ENCODE data around the gene MTX1.

DNA sequence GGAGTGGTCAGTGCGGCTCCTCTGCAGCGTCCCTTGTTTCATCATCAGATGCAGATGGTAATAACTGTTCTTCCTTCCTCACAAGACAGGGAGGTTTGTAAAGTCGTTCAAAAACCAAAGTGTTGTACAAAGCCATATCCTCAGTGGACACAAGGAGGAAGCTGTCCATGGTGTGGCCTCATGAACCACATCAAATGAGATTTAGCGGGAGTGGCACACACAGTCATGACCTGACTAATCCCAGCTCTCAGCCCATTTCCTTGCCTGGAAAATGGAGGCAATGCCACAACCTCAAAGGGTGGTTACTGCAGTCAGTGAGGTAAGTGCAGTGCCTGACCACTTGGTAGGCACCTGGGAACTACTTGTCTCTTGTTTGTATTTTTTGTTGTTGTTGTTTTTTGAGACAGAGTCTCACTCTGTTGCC lies 33.4 kb downstream of the MTX1 start:
- TF ChIP-seq, protein P1, sequence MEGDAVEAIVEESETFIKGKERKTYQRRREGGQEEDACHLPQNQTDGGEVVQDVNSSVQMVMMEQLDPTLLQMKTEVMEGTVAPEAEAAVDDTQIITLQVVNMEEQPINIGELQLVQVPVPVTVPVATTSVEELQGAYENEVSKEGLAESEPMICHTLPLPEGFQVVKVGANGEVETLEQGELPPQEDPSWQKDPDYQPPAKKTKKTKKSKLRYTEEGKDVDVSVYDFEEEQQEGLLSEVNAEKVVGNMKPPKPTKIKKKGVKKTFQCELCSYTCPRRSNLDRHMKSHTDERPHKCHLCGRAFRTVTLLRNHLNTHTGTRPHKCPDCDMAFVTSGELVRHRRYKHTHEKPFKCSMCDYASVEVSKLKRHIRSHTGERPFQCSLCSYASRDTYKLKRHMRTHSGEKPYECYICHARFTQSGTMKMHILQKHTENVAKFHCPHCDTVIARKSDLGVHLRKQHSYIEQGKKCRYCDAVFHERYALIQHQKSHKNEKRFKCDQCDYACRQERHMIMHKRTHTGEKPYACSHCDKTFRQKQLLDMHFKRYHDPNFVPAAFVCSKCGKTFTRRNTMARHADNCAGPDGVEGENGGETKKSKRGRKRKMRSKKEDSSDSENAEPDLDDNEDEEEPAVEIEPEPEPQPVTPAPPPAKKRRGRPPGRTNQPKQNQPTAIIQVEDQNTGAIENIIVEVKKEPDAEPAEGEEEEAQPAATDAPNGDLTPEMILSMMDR (IDR thresholded peaks at IDR 0.05), result no peak
- TF ChIP-seq POLR2AphosphoS5 (IDR thresholded peaks at IDR 0.05) (no peak), POLR2A (IDR thresholded peaks at IDR 0.05) (no peak)
